GM19467 (cell line): ENCODE results near the gene PSMC1.

ENCODE experiments used
- ATAC-seq: cut with Tn5 transposase; IDR thresholded peaks from one replicate; pipeline ENCODE4 v1.9.1; 2021; ENCODE audit warnings: mild to moderate bottlenecking, moderate library complexity; ENCODE audit not compliant: unreplicated experiment

PSMC1 gene

GRCh38 chr14:90275820-90276219 is 19.5 kb downstream of the PSMC1 start:
- ATAC-seq, result no peak

- ATAC-seq, result no peak
Measured at GRCh38 chr14:90276646-90277367, 20.5 kb downstream of the PSMC1 start.

GRCh38 chr14:90277581-90278198 is 21.3 kb downstream of the PSMC1 start:
- ATAC-seq, result no peak

- ATAC-seq, result no peak
Measured at GRCh38 chr14:90278199-90279175, 22.1 kb downstream of the PSMC1 start.

- ATAC-seq, result no peak
Measured at GRCh38 chr14:90280096-90280495, 23.7 kb downstream of the PSMC1 start.

GRCh38 chr14:90281261-90281660 is 24.9 kb downstream of the PSMC1 start:
- ATAC-seq, result no peak

- no peak for ATAC-seq
Measured at GRCh38 chr14:90281756-90282155, 25.4 kb downstream of the PSMC1 start.

GRCh38 chr14:90287791-90288190 is 31.4 kb downstream of the PSMC1 start:
- ATAC-seq, result no peak

- peak; percentile 98 for ATAC-seq
Measured at GRCh38 chr14:90288651-90289355, 32.5 kb downstream of the PSMC1 start.

- no peak for ATAC-seq
Measured at GRCh38 chr14:90290337-90291011, 34.1 kb downstream of the PSMC1 start.

GRCh38 chr14:90291699-90292098 is 35.3 kb downstream of the PSMC1 start:
- ATAC-seq, result no peak

- no peak for ATAC-seq
Measured at GRCh38 chr14:90293766-90294730, 37.7 kb downstream of the PSMC1 start.

GRCh38 chr14:90294872-90295271 is 38.5 kb downstream of the PSMC1 start:
- no peak for ATAC-seq

- ATAC-seq, result no peak
Measured at GRCh38 chr14:90295870-90296516, 39.6 kb downstream of the PSMC1 start.

GRCh38 chr14:90296641-90297040 is 40.3 kb downstream of the PSMC1 start:
- ATAC-seq, result no peak

GRCh38 chr14:90297876-90298629 is 41.7 kb downstream of the PSMC1 start:
- ATAC-seq, result no peak

- ATAC-seq, result no peak
Measured at GRCh38 chr14:90299408-90299807, 43.1 kb downstream of the PSMC1 start.

GRCh38 chr14:90300611-90301047 is 44.3 kb downstream of the PSMC1 start:
- no peak for ATAC-seq
